Loucy (cell line): Measurements from ENCODE around the gene ASCC2.
"Not testable (repeated sequence)": the region's sequence is repeated elsewhere in the genome, so short reads cannot be mapped to it uniquely, and the experiment has no call there.

Experiments used
- H2AFZ ChIP-seq: fragments of 200-600 bp; sonication (generic); 2 replicates; pipeline ENCODE4 v1.6.0; 2016; ENCODE audit warnings: antibody characterized with exemption, mild to moderate bottlenecking, low read length, moderate library complexity
- H3F3A ChIP-seq: fragments of 200-600 bp; 2 replicates; pipeline ENCODE4 v1.6.0; 2016; ENCODE audit warnings: antibody characterized with exemption, low read depth, mild to moderate bottlenecking
- H3K27me3 ChIP-seq: fragments of 200-600 bp; sonication (generic); 2 replicates; pipeline ENCODE4 v1.6.1; 2014; ENCODE audit warnings: low read length, mild to moderate bottlenecking; ENCODE audit not compliant: insufficient read depth, poor library complexity, severe bottlenecking
- H3K36me3 ChIP-seq: fragments of 200-600 bp; sonication (generic); 2 replicates; pipeline ENCODE4 v1.6.1; 2016; ENCODE audit warnings: low read length; ENCODE audit not compliant: insufficient read depth
- H3K4me1 ChIP-seq: fragments of 200-600 bp; sonication (generic); 2 replicates; pipeline ENCODE4 v1.5.1; 2014; ENCODE audit warnings: low read length, mild to moderate bottlenecking; ENCODE audit not compliant: insufficient read depth, poor library complexity, severe bottlenecking
- H3K4me2 ChIP-seq: fragments of 200-600 bp; sonication (generic); 2 replicates; pipeline ENCODE4 v1.6.0; 2014; ENCODE audit warnings: antibody characterized with exemption, low read length, low read depth, mild to moderate bottlenecking; ENCODE audit not compliant: poor library complexity, severe bottlenecking
- H3K4me3 ChIP-seq: fragments of 200-600 bp; sonication (generic); 2 replicates; pipeline ENCODE4 v1.5.1; 2014; ENCODE audit warnings: low read length, mild to moderate bottlenecking, mixed read lengths; ENCODE audit not compliant: poor library complexity, severe bottlenecking
- H3K79me2 ChIP-seq: fragments of 200-600 bp; sonication (generic); 2 replicates; pipeline ENCODE4 v1.6.1; 2014; ENCODE audit warnings: low read length; ENCODE audit not compliant: insufficient read depth
- H3K9ac ChIP-seq: fragments of 200-600 bp; sonication (generic); 2 replicates; pipeline ENCODE4 v1.6.0; 2014; ENCODE audit warnings: mild to moderate bottlenecking, low read depth, low read length, moderate library complexity; ENCODE audit not compliant: poor library complexity, severe bottlenecking
- H3K9me2 ChIP-seq: fragments of 200-600 bp; sonication (generic); replicated peaks from 2 replicates; pipeline ENCODE4 v1.6.1; 2016; ENCODE audit warnings: low read depth, low read length, mixed read lengths
- H3K9me3 ChIP-seq: fragments of 200-600 bp; sonication (generic); 2 replicates; pipeline ENCODE4 v1.6.1; 2014; ENCODE audit warnings: mild to moderate bottlenecking, antibody characterized with exemption, low read length, low read depth; ENCODE audit not compliant: insufficient read depth
- H4K20me1 ChIP-seq: fragments of 200-600 bp; sonication (generic); 2 replicates; pipeline ENCODE4 v1.6.0; 2014; ENCODE audit warnings: antibody characterized with exemption, low read length, mild to moderate bottlenecking; ENCODE audit not compliant: insufficient read depth, poor library complexity, severe bottlenecking
- EZH2phosphoT487 ChIP-seq: fragments of 200-600 bp; IDR thresholded peaks from 2 replicates; pipeline ENCODE4 v1.6.1; 2018; ENCODE audit warnings: antibody characterized with exemption, mild to moderate bottlenecking, moderate library complexity, borderline replicate concordance
- TF ChIP-seq, protein P1 (sequence below): fragments of 200-600 bp; sonication (generic); conservative IDR thresholded peaks from 2 replicates; pipeline ENCODE4 v1.5.1; 2014; ENCODE audit warnings: mild to moderate bottlenecking, antibody characterized with exemption, low read length

The ASCC2 gene

DNA sequence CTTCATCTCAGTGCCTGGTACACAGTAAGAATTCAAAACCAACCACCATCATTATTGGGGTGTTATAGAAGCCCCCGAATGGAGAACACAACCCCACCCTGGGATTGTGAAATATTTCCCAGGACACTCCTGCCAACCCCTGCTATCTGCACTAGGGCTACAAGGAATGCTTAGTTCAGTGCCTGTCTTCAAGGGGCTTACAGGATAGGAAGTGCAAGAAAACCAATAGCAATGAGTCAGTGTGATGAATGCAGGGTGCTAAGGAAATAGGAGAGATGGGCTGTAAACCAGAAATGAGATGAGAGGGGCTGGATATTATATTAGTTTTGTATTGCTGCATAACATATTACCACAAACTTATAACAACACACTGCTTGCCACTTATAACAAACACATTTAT, 965 bp upstream of the ASCC2 start:
- Histone ChIP-seq H4K20me1 (peaks cover 10% of the 10 kb centered on the region), H3K9ac (peak overlapping the region; percentile 73), H2AFZ (no peak overlapping the region), H3K27me3 (no peaks in the 10 kb centered on the region), H3K4me3 (peak overlapping the region; percentile 89), H3K4me1 (peaks cover 30% of the 10 kb centered on the region), H3K4me2 (peak overlapping the region; percentile 75), H3K9me2 (no peaks in the 10 kb centered on the region), H3F3A (no peaks in the 10 kb centered on the region), H3K79me2 (peaks cover 29% of the 10 kb centered on the region), H3K9me3 (no peaks in the 10 kb centered on the region), H3K36me3 (no peaks in the 10 kb centered on the region)
- TF ChIP-seq, protein P1, sequence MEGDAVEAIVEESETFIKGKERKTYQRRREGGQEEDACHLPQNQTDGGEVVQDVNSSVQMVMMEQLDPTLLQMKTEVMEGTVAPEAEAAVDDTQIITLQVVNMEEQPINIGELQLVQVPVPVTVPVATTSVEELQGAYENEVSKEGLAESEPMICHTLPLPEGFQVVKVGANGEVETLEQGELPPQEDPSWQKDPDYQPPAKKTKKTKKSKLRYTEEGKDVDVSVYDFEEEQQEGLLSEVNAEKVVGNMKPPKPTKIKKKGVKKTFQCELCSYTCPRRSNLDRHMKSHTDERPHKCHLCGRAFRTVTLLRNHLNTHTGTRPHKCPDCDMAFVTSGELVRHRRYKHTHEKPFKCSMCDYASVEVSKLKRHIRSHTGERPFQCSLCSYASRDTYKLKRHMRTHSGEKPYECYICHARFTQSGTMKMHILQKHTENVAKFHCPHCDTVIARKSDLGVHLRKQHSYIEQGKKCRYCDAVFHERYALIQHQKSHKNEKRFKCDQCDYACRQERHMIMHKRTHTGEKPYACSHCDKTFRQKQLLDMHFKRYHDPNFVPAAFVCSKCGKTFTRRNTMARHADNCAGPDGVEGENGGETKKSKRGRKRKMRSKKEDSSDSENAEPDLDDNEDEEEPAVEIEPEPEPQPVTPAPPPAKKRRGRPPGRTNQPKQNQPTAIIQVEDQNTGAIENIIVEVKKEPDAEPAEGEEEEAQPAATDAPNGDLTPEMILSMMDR = no peak
- TF ChIP-seq EZH2phosphoT487 = no peak

DNA sequence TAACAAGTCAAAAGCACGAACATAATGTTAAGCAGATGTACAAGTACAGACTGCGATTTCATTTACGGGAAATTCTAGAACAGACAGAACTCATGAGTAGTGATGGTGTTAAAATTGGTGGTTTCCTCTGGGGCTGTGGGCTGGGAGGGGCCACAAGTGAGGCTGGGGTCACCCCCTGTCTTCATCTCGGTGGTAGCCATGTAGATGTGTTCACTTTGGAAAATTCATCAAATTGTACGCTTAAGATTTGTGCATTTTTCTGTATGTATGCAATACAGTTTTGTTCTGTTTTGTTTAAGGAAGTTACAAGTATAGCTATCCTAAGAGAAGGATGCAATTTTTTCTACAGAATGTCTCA, 504 bp upstream of the ASCC2 start:
- peak overlapping the region; percentile 89 for H3K4me3 ChIP-seq
- peaks cover 30% of the 10 kb centered on the region for H3K4me1 ChIP-seq
- H3K9ac ChIP-seq = peak overlapping the region; percentile 73
- H3K4me2 ChIP-seq = peak overlapping the region; percentile 75
- peaks cover 29% of the 10 kb centered on the region for H3K79me2 ChIP-seq
- no peaks in the 10 kb centered on the region for H3K27me3 ChIP-seq
- H2AFZ ChIP-seq = peak overlapping the region; percentile 84
- peaks cover 10% of the 10 kb centered on the region for H4K20me1 ChIP-seq
- TF ChIP-seq, protein P1 = no peak
- no peak for TF ChIP-seq EZH2phosphoT487
- H3K36me3 ChIP-seq = no peaks in the 10 kb centered on the region
- no peaks in the 10 kb centered on the region for H3F3A ChIP-seq
- no peaks in the 10 kb centered on the region for H3K9me2 ChIP-seq
- no peaks in the 10 kb centered on the region for H3K9me3 ChIP-seq

DNA sequence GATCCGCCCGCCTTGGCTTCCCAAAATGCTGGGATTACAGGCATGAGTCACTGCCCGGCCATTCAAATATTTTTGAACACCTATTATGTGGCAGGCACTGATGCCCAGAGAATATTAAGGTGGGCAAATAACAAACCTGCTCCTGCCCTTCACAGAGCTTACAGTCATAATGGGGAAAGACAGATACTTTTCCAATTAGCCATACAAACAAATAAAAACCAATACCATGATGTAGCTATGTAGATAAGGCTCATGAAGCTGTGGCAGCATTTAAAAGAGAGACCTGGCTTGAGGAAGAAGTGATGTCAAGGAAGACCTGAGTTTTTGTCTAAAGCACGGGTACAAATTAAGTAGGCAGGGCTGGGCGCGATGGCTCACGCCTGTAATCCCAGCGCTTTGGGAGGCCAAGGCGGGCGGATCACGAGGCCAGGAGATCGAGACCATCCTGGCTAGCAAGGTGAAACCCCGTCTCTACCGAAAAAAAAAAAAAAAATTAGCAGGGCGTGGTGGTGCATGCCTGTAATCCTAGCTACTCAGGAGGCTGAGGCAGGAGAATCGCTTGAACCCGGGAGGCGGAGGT, 1.2 kb downstream of the ASCC2 start:
- not testable (repeated sequence) for H2AFZ ChIP-seq, H3K27me3 ChIP-seq, H3F3A ChIP-seq, H3K9me2 ChIP-seq, H3K9me3 ChIP-seq, H3K36me3 ChIP-seq, H4K20me1 ChIP-seq
- H3K9ac ChIP-seq = peak overlapping the region; percentile 73
- H3K79me2 ChIP-seq = peaks cover 29% of the 10 kb centered on the region
- peaks cover 30% of the 10 kb centered on the region for H3K4me1 ChIP-seq
- H3K4me3 ChIP-seq = peak overlapping the region; percentile 89
- peak overlapping the region; percentile 97 for H3K4me2 ChIP-seq

DNA sequence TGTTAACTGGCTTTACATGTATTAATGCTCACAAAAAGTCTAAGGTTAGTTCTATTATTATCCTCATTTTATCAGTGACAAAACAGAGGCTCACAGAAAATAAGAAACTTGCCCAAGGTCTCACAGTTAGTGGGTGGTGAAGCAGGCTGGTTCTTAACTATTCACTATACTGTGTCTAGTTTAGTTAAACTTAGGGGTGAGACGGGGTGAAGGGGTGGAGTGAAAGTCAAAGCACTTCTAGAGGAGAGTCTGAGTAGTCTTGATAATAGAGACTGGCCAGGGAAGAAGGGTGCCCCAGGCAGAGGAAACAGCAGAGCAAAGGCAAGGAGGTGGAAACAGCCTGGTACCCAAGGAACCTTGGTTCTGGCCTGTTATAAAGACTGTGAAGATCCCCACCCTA, 4.0 kb downstream of the ASCC2 start:
- peaks cover 10% of the 10 kb centered on the region for H4K20me1 ChIP-seq
- H3K9me2 ChIP-seq = no peaks in the 10 kb centered on the region
- H3K79me2 ChIP-seq = peaks cover 29% of the 10 kb centered on the region
- H3K4me1 ChIP-seq = peaks cover 24% of the 10 kb centered on the region
- TF ChIP-seq EZH2phosphoT487 = no peak
- TF ChIP-seq, protein P1 = no peak
- no peak overlapping the region for H3K9ac ChIP-seq
- no peak overlapping the region for H2AFZ ChIP-seq
- H3K4me3 ChIP-seq = no peak overlapping the region
- no peaks in the 10 kb centered on the region for H3K9me3 ChIP-seq
- H3K4me2 ChIP-seq = no peak overlapping the region
- H3K27me3 ChIP-seq = no peaks in the 10 kb centered on the region
- no peaks in the 10 kb centered on the region for H3F3A ChIP-seq
- H3K36me3 ChIP-seq = peaks cover 5% of the 10 kb centered on the region; the same call in 1 of the 2 replicates
